Measurements from ENCODE around the gene KIAA1217. TPM values are rescaled to one million over a fixed set of nuclear protein-coding genes. Genes with fewer than 3 reads are reported as not detected.

The KIAA1217 gene
- total and polyA plus RNA-seq, 9 of the 15 experiments (the other 6 are each of a cell fraction or from before 2014, with no cell fraction given): 0.04 TPM; not detected in 8

GRCh38 chr10:24427678-24428409 is 218.9 kb downstream of the KIAA1217 start:
- Histone ChIP-seq H2AFZ (ENCODE audit: low read depth, low read length) (no peak overlapping the region), H4K20me1 (replicated peaks; ENCODE audit: control insufficient read depth, insufficient read depth, low read length) (no peaks in the 10 kb centered on the region), H3K27ac (ENCODE audit: extremely low read depth, low read depth, low read length) (no peak overlapping the region), H3K9me1 (ENCODE audit: control insufficient read depth, insufficient read depth, low read length) (no peaks in the 10 kb centered on the region), H3K4me2 (ENCODE audit: insufficient read depth, low read length) (no peak overlapping the region), H3K9me3 (replicated peaks; ENCODE audit: control insufficient read depth, insufficient read depth, low read depth, low read length) (no peaks in the 10 kb centered on the region), H3K27me3 (ENCODE audit: control insufficient read depth in 2 of 2, insufficient read depth in 2 of 2, low read length in 2 of 2) (peaks cover 0 to 4% of the 10 kb centered on the region in 2 experiments; a peak in 1 of 5 replicates), H3K4me3 (no peak overlapping the region), H3K4me1 (replicated peaks in 1 of 2; ENCODE audit: control insufficient read depth in 2 of 2, insufficient read depth in 2 of 2, low read length in 2 of 2) (no peaks in the 10 kb centered on the region), H3K79me2 (ENCODE audit: control insufficient read depth, insufficient read depth, low read length) (no peaks in the 10 kb centered on the region), H3K36me3 (ENCODE audit: control insufficient read depth, insufficient read depth, low read length) (no peaks in the 10 kb centered on the region), H3K9ac (ENCODE audit: insufficient read depth in 1 of 2, low read depth in 2 of 2, low read length in 2 of 2) (no peak overlapping the region)
- ChIA-PET POLR2A (no interaction called here), CTCF (ENCODE audit: low intra/inter-chr PET ratio) (no interaction called here)
- in situ Hi-C loops (cut with MboI): no loop called here
- BruUV-seq (replicated peaks): no TSS peak
- intact Hi-C loops (cut with micrococcal nuclease): no loop called here
- 0% methylated on average over 14 of the region's 14 CpGs for WGBS (ENCODE audit: insufficient coverage, low coverage, missing lambda C conversion rate)
- ATAC-seq: no peak
- no peak for DNase-seq (ENCODE audit: extremely low read depth in 1 of 4, low spot score in 3 of 4)
- FAIRE-seq: no peak
- TF ChIP-seq HNRNPL (IDR thresholded peaks at IDR 0.05; ENCODE audit: low read depth, low read length): no peak
- TF ChIP-seq ARID4B (CRISPR knock-in tag; IDR thresholded peaks at IDR 0.05): no peak
- TF ChIP-seq, protein P1, sequence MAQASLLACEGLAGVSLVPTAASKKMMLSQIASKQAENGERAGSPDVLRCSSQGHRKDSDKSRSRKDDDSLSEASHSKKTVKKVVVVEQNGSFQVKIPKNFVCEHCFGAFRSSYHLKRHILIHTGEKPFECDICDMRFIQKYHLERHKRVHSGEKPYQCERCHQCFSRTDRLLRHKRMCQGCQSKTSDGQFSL (CRISPR knock-in tag; IDR thresholded peaks at IDR 0.05): no peak
- TF ChIP-seq, protein P1 (tag; IDR thresholded peaks at IDR 0.05): no peak
- no peak for TF ChIP-seq POLR2A (conservative IDR thresholded peaks at IDR 0.05)
- TF ChIP-seq HMBOX1 (IDR thresholded peaks at IDR 0.05): no peak
- TF ChIP-seq RB1 (IDR thresholded peaks at IDR 0.05; ENCODE audit: low read depth): no peak
- TF ChIP-seq ARID2 (IDR thresholded peaks at IDR 0.05): no peak
- no peak for TF ChIP-seq SETDB1 (IDR thresholded peaks at IDR 0.05; ENCODE audit: low read length)
- no peak for TF ChIP-seq BRF2 (IDR thresholded peaks at IDR 0.05; ENCODE audit: borderline replicate concordance, insufficient read depth, insufficient read length)
- TF ChIP-seq, protein P2, sequence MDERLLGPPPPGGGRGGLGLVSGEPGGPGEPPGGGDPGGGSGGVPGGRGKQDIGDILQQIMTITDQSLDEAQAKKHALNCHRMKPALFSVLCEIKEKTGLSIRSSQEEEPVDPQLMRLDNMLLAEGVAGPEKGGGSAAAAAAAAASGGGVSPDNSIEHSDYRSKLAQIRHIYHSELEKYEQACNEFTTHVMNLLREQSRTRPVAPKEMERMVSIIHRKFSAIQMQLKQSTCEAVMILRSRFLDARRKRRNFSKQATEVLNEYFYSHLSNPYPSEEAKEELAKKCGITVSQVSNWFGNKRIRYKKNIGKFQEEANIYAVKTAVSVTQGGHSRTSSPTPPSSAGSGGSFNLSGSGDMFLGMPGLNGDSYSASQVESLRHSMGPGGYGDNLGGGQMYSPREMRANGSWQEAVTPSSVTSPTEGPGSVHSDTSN (CRISPR knock-in tag; IDR thresholded peaks at IDR 0.05; ENCODE audit: low read depth): no peak
- TF ChIP-seq, protein P2 (tag; conservative IDR thresholded peaks at IDR 0.05; ENCODE audit: low read depth): no peak
